DND-41 (cell line): ENCODE measurements around the gene XPNPEP1.

Source experiments
- EZH2 ChIP-seq: IDR thresholded peaks from 3 replicates; pipeline ENCODE4 v1.6.1; 2012; ENCODE audit warnings: borderline replicate concordance, low read depth, mild to moderate bottlenecking, moderate library complexity, low read length, inconsistent platforms; ENCODE audit not compliant: severe bottlenecking
- TF ChIP-seq, protein P1 (sequence below): IDR thresholded peaks from 2 replicates; pipeline ENCODE4 v1.5.1; 2012; ENCODE audit warnings: borderline replicate concordance, low read length, moderate library complexity, mild to moderate bottlenecking; ENCODE audit not compliant: poor library complexity, severe bottlenecking; ENCODE audit errors: extremely low read depth

DNA sequence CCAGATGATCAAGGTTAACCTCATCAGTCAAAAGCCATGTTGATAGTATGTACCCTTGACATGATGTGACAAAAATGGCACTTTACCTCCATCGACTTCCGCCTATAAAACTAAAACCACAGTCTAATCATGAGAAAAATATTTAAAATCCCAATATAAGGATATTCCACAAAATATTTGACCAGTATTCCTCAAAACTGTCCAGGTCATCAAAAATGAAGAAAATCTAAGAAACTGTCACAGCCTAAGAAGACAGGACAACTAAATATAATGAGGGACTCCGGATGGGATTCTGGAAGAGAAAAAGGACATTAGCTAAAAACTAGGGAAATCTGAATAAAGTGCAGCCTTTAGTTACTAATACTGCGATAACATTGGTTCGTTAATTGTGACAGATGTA, 67.6 kb downstream of the XPNPEP1 start:
- TF ChIP-seq, protein P1, sequence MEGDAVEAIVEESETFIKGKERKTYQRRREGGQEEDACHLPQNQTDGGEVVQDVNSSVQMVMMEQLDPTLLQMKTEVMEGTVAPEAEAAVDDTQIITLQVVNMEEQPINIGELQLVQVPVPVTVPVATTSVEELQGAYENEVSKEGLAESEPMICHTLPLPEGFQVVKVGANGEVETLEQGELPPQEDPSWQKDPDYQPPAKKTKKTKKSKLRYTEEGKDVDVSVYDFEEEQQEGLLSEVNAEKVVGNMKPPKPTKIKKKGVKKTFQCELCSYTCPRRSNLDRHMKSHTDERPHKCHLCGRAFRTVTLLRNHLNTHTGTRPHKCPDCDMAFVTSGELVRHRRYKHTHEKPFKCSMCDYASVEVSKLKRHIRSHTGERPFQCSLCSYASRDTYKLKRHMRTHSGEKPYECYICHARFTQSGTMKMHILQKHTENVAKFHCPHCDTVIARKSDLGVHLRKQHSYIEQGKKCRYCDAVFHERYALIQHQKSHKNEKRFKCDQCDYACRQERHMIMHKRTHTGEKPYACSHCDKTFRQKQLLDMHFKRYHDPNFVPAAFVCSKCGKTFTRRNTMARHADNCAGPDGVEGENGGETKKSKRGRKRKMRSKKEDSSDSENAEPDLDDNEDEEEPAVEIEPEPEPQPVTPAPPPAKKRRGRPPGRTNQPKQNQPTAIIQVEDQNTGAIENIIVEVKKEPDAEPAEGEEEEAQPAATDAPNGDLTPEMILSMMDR, result no peak
- TF ChIP-seq EZH2, result no peak
